Kidney tubule cell (primary cell): ENCODE results near the gene XRN2.
"Not testable (repeated sequence)": the region's sequence is repeated elsewhere in the genome, so short reads cannot be mapped to it uniquely, and the experiment has no call there.

Experiments
- DNase-seq: peaks from one replicate; pipeline ENCODE4 v3.0.0-alpha.2; 2018; ENCODE audit warnings: low spot score

XRN2 gene

DNA sequence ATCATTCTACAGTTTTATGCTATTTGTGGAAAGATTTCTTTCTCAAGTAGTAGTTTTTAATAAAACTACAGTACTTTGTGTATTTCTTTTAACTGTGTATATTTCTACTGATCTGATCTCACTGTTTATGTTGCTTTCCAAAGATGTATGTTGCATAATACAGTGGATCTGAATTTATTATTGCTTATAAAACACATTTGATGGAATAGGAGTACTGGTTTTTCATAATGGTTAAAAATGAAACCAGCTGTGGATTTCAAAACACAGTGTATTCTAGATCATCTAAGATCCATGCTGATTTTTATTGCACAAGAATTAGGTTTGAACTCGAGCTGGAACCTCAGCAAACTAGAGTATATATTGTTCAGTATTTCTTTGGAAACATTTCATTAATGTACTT, 86.2 kb downstream of the XRN2 start:
- no peak for DNase-seq

DNA sequence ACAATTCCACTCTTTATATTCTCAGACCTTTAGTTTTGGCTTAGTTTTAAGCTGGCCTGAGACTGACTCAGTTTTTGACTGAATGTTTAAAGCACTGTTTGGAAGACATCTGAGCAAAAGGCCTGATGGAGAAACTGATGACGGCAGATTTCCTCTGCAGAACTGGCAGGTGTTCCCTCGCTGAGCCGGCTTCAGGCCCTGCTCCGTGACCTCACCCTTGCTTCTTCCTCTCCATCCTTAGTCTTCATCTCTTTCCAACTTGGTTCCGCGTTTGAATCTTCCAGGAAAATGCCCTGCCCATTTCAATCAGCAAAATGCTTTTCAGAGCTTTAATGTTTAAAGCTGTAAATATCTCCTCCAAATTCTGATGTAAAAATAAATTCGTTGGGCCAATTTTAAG, 87.6 kb downstream of the XRN2 start:
- DNase-seq, result no peak

DNA sequence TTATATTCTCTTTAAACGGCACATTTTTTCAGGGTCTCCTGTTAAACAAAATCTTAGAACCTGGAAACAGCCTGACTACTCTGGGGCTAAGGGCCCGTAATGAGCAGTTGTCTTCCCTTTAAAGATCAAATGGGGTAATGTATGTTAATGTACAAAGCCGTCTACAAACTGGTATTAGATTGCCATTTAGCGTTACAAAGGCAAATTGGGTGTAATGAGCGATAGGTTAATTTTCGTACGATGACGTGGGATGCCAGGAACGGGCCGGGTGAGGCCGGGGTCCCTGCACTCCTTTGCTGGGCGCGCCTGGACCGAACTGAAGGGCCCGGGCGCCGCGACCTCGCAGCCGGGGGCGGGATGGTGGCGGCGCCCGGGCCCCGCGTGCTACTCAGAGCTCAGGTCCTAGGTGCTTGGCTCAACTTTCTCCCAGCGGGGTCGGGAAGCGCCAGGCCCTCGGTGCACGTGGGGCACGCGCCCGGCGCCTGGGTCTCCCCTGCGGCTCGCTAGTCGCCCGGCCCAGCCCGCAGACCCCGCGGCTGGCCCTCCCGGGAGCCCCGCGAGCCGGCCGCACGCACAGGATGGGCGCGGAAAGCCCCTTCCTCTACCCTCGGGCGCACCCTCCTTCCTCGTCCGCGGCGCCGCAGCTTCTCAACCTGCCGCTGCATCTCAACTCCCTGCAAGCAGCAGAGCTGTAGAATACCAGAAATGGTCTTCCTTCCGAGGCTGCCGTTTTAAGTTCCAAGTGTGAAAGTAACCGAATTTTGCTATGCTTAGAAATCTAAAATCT, 88.2 kb downstream of the XRN2 start:
- DNase-seq, result no peak

DNA sequence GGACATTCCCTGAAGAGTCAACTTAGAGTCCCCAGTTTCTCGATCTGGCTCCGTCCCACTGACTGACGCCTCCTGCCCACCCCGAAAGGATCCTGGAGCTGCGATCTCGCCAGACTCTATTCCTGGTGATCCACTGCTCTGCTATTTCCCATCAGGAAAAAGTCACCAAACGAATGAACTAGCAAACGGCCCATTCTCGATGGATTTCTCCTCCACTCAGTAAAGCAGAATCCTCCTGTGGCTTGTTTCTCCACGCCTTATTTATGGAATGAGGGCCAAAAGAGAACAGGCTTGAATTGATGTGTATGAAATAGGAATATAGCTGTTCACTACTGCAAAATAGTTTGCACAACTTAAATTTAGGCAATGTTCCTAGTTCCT, 88.8 kb downstream of the XRN2 start:
- DNase-seq, result no peak

DNA sequence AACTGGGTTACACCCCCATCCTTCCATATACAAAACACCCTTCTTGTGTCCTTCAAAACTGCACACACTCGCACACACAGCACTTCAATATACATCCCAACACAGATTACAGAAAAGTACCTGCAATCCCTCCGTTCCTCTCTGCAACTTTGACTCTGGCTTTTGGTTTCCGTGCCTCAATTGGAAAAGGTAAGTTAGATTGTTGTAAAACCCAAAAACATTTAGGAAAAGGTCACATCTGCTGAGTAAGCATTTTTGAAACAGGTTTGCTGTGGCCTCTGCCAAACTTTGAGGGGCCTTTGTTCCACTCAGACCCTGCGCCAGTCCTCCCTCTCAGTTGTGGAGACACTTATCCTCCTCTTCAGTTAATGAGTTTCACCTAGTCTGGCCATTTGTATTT, 90.0 kb downstream of the XRN2 start:
- no peak for DNase-seq

DNA sequence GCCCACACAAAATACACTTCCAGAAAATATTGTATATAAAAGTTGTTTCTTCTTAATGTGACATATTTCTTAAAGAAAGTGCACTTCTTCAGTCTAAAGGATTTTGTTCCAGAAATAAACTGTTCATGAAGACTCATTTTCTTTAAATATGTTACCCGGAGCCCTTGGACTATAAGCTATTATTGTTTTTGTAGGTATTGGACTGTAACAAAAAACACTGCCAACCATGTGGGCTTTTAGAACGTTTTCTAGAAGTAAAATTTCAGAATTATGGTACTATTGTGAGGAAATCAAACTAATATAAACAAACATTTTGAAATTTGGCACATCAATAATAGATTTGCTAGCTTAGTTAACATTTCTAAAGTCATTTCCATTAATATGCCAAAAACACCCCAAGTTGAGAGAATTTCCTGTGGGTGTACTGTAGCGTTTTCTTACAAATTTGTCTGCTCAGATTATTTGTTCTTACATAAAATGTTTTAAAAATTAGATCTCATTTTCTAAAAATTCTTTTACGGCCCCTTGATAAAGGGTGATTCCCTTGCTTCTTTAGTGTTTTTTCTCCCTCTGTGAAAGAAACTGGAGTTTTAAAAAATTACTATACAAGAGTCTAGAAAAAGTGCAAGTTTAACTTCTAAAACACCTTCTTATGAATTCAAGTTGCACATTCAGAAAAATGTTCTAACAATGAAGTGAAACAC, 90.8 kb downstream of the XRN2 start:
- DNase-seq, result no peak

DNA sequence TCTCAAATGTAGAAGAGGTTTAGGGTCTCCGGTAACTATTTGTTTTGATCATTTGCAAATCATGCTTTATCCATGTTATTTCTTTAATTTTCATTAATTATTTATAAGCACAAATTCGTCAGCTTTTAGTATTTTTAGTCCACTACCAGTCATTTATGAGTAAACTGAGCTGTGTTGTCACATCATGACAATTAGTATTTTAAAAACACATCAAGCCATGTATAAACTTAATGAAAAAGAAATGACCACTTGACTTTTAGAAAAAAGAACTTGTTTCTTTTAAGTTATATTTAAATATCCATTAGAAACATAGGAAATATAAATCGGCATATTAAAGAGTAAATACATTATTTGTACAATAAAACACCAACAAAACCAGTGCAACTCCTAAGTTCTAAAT, 91.4 kb downstream of the XRN2 start:
- no peak for DNase-seq

DNA sequence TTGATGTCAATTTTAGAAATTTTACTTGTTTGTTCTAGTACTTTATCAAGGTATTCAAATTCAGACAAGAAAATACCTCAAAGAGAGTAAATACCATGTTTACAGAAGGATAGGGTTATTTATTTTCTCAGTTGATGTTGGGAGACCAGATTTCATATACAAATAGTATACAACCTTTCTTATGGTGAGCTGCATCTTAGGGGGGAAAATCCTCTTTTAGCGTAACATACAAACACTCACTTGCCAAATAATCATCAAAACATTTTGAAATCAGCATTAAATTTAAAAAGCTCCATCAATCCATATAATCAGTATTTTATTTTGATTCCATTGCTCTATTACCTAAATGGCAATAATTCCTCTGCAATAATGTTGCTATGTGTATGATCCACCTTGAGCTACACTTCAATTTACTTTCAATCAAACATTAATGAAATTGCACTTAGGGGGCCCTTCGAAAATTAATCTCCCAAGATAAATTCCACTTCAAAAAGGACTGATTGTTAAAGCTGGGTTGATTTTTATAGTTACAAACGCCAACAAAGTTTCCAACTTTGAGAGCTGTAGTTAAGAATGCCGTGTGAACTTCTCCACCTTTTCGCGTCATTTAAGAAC, 92.0 kb downstream of the XRN2 start:
- DNase-seq, result no peak

DNA sequence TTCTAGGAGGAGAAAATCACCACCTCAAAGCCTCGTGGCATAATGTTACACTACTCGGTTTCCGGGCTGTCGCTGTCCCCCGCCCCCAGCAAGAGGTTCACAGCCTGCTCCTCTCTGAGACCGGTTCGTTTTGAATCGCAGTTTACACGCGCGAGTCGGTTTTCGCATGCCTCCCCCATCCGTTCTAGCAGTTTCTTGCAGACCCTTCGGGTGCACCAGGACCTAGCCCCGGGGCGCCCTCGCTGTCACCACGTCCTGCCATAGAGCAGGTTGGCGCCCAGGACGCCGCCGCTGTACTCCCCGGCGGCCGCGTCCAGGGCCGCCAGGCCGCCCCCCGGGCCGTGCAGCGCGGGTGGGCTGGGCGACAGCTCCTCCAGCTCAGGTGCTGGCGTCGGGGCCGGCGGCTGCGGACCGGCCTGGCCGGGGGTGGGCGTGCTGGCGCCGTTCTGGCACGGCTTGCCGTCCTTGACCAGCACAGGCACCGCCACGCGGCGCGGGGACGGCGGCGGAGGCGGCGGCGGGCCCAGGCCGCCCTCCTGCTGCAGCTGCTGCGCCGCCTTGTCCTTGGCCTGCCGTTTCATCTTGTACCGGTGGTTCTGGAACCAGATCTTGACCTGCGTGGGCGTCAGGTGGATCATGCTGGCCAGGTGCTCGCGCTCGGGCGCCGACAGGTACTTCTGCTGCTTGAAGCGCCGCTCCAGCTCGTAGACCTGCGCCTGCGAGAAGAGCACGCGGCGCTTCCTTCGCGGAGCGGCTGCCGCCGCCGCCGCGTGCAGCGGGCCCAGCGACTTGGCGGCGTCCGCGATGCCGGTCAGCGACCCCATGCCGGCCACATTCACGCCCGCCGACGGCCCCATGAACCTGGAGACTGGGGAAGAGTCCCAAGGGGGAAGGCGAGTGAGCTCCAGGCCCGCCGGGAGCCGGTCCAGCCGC, 92.8 kb downstream of the XRN2 start:
- DNase-seq, result no peak

DNA sequence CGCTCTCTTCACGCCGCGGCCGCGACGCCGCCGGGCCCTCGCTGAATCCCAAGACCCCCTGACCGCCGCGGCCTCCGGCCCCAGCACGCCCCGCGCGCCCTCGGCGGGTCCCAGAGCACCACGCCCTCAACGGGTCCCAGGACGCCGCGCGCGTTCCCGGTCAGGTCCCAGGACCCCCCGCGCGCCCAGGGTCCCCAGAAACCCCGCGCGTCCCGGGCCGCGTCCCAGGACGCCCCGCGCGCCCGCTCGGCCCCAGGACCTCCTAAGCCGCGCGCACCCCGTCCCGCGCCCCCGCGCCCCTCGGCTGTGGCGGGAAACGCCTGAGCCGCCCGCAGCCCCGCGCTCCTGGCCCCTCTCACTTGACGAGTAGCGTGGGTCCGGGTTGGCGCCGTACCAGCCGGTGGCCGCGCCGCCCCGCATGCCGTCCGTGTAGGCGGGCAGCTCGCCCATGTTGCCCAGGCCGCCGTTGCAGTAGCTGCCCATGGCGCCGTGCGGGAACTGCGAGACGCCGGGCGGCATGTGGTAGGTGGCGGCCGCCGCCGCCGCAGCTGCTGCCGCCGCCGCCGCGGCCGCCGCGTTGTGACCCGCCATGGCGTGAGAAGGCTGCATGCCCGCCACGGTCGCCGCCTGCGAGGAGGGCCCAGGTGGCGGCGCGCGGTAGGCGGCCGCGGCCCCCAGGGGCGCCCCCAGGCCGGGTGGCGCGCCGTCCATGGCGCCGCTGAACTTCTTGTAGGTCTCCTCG, 93.6 kb downstream of the XRN2 start:
- DNase-seq, result no peak

DNA sequence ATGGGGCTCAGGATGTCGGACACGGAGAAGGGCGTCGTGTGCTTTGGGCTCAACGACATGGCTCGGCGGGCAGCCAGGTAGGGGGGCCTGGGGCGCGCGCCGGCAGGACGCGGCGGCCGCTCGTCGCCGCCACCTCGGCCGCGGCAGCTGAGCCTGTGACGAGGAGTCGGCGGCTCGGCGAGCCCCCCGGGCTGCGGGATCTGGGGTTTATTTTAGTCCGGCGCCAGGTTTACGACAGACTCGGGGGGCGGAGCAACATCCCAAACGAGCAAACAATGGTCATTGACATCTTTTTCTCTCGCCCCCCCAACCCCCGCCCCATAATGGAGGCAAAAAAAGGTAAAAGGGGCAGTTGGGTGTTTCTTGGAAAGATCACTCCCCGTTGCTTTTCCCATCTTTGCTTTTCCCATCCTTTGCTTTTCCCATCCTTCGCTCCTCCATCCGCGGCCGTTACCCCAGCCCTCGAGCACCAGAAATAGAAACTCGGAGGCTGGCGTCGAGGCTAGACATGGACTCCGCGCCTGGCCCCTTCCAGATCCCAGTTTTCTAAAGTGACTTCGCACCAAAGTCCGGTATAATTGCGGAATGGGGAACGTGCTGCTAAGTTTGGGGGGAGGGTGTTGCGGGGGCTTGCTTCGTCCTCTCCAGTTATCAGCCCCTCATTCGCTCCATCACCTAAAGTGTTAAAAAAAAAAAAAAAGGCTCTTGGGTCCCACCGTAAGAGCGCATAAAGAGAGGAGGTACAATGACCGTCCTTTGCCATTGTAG, 94.4 kb downstream of the XRN2 start, which contains the start of gene NKX2-4:
Gene NKX2-4 (minus strand): TSS at position 186 of the 768 bp plus-strand sequence. CDS start 127 bp downstream, at position 59.
- DNase-seq, result no peak

DNA sequence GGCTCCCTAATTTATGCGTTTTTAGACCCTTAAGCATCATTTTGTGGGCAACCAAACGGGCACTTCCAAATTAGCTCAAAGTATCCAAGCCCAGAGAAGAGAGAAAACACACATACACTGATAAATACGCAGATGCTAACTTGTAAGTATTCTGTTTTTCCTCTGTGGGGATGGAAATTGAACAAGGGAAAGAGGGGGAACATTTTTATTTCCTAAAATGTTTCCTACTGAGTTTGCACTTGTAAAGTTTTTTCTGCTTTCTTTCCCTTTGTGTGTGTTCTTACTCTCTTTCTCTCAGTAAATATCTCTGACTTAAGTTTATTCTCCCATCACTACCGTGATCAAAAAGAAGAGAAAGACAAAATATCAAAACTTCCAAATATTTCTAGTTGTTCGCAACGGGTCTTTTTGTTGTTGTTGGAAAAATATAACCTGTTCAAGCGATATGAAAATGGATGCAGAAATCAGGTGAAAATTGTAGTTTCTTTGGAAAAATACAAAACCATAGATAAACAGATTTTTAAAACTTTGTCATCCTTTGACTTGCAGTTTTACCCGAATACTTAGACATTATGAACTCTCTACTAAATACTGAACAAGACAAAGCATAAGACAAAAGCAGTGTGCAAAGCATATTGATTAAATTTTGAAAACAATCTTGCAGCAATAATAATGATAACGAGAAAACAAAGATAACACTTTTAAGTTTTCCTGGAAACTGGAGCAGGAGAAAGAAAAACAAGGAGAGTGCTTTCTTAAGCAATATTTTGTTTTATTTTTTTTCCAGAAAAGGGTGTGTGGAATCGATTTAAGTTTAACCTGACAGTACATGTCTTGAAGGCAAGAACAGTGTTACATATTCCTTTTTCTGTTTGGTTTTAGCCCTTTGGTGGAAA, 95.2 kb downstream of the XRN2 start:
- no peak for DNase-seq

DNA sequence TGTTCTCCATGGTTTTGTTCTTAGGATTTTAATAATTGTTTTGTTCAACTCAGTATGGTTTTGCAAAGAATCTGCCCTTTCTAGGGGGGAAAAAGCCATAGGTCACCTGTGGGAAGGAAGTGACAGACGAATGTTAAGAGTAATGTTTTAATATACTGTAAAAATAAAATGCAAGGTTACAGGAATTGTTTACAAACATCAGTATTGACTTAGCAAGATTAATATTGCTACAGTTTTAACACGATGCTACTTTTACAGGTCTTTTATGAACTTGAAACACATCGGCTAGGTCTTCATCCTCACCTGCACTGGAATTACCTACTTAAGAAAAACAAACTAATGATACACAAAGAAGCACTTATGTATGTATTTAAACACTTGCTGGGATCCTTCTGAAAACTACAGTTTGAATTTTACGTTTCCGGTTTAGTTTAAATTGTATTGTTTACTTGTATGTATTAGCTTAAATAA, 95.9 kb downstream of the XRN2 start:
- no peak for DNase-seq

DNA sequence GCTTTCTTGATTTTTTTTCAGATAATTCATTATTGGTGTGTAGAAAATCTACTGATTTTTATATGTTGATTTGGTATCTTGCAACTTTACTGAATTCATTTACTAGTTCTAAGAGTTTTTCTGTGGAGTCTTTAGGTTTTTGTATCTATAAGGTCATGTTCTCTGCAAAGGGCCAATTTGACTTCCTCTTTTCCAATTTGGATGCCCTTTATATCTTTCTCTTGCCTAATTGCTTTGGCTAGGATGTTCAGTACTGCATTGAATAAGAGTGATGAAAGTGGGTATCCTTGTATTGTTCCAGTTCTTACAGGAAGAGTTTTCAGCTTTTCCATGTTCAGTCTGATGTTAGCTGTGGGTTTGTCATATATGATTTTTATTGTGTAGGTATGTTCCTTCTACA, 108.6 kb downstream of the XRN2 start:
- DNase-seq, result no peak

DNA sequence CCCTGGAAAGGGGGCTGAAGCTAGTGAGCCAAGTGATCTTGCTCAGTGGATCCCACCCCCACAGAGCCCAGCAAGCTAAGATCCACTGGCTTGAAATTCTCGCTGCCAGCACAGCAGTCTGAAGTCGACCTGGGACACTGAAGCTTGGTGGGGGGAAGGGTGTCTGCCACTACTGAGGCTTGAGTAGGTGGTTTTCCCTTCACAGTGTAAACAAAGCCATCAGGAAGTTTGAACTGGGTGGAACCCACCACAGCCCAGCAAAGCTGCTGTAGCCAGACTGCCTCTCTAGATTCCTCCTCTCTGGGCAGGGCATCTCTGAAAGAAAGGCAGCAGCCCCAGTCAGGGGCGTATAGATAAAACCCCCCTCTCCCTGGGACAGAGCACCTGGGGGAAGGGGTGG, 110.9 kb downstream of the XRN2 start:
- not testable (repeated sequence) for DNase-seq

DNA sequence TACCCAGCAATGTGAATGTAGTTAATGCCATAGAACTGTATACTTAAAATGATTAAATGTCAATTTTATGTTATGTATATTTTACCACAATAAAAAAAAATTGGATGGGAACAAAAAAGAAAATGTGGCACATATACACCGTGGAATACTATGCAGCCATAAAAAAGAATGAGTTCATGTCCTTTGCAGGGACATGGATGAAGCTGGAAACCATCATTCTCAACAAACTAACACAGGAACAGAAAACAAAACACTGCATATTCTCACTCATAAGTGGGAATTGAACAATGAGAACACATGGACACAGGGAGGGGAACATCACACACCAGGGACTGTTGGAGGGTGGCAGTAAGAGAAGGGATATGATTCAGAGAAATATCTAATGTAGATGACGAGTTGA, 116.0 kb downstream of the XRN2 start:
- DNase-seq, result not testable (repeated sequence)

DNA sequence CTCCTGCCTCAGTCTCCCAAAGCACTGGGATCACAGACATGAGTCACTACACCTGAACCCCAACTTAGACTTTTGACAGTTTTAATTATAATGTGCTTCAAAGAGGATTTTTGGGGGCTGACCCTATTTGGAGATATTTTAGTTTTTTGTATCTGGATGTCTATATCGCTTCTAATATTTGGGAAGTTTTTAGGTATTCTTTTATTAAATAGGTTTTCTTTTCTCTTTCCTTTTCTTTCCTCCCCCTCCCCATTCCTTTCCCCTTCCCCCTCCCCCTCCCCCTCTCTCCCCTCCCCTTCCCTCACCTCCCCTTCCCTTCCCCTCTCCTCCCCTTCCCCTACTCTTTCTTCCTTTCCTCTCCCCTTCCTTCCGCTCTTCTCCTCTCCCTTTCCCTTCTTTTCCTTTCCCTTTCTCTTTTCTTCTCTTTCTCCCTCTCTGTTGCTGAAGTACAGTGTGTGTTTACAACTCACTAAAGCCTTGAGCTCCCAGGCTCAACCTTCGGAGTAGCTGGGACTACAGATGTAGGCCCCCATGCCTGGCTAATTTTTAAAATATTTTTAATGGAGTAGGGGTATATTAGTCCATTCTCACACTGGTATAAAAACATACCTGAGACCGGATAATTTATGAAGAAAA, 118.6 kb downstream of the XRN2 start:
- no peak for DNase-seq

DNA sequence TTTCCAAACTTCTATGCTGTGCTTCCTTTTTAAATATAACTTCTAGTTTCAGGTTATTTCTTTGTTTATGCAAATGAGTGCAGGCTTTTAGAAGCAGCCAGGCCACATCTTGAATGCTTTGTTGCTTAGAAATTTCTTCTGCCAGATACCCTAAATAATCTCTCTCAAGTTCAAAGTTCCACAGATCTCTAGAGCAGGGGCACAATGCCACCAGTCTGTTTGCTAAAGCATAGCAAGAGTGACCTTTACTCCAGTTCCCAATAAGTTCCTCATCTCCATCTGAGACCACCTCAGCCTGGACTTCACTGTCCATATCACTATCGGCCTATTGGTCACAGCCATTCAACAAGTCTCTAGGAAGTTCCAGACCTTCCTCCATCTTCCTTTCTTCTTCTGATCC, 120.6 kb downstream of the XRN2 start:
- DNase-seq, result not testable (repeated sequence)

DNA sequence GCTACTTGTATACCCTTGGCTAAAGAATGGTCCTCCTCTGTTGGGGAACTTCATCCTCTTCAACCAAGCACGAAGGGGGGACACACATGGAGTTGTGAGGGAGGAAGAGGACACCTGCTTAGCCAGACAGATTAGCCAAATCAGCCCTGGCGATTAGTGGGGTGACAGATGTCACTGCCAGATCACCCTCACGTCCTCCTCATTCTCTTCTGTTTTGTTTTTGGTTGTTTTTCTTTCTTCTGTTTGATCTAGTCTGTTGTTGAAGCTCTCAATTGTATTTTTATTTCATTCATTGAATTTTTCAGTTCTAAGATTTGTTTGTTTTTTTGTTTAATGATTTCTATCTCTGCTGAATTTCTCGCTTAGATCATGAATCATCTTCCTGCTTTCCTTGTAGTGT, 121.7 kb downstream of the XRN2 start:
- no peak for DNase-seq
